ENCODE measurements around the gene CD55. TPM values are rescaled to one million over a fixed set of nuclear protein-coding genes. Genes with fewer than 3 reads are reported as not detected.

The CD55 gene
- total RNA-seq, 1 donor from 2014 or later: 73.1 TPM

- no peak for DNase-seq (ENCODE audit: low spot score in 2 of 2)
- no peaks in the 10 kb centered on the region for H3K27me3 ChIP-seq
- no peaks in the 10 kb centered on the region for H3K9me3 ChIP-seq
- H3K4me1 ChIP-seq: peaks cover 6 to 28% of the 10 kb centered on the region in 2 donors
- H3K27ac ChIP-seq: no peak overlapping the region
- intact Hi-C loops (cut with DNase I): no loop called here
- TF ChIP-seq CTCF (IDR thresholded peaks at IDR 0.05): no peak
- no peak overlapping the region for H3K4me3 ChIP-seq
- no peaks in the 10 kb centered on the region for H3K36me3 ChIP-seq
These were observed 40.8 kb upstream of the CD55 start for GRCh38 chr1:207280706-207281105.

DNA sequence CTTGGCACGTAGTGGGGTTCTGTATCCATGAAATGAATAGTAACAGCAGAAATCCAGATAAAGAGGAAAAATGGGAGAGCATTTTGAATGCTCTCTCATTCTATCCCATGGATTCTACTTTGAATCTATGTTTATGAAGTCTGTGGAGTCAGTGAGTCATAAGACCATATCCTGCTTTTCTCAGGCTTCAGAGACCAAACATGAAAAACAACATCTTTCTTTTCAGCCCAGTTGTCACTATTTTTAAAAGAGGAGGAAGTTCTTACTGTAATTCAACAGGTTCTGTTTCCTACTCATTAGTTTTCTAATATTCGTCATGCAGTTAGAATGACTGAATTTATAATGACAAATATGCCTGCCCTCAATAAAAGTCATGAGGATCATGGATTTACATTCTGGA lies 39.4 kb upstream of the CD55 start:
- Histone ChIP-seq H3K27ac (peak overlapping the region in 1 of 2 donors; percentile 52), H3K4me3 (no peak overlapping the region), H3K36me3 (no peaks in the 10 kb centered on the region), H3K9me3 (no peaks in the 10 kb centered on the region), H3K4me1 (peaks cover 6 to 31% of the 10 kb centered on the region in 2 donors), H3K27me3 (no peaks in the 10 kb centered on the region)
- no peak for TF ChIP-seq CTCF (IDR thresholded peaks at IDR 0.05)
- DNase-seq (ENCODE audit: low spot score in 2 of 2): no peak
- intact Hi-C loops (cut with DNase I): no loop called here

- H3K36me3 ChIP-seq: no peaks in the 10 kb centered on the region
- H3K4me1 ChIP-seq: peaks cover 6 to 31% of the 10 kb centered on the region in 2 donors
- H3K4me3 ChIP-seq: no peak overlapping the region
- H3K27me3 ChIP-seq: no peaks in the 10 kb centered on the region
- H3K9me3 ChIP-seq: no peaks in the 10 kb centered on the region
- TF ChIP-seq CTCF (IDR thresholded peaks at IDR 0.05): no peak
- H3K27ac ChIP-seq: peak overlapping the region; percentile 52 to 60
- DNase-seq (ENCODE audit: low spot score in 2 of 2): no peak
- intact Hi-C loops (cut with DNase I): no loop called here
These were observed 38.7 kb upstream of the CD55 start for GRCh38 chr1:207282496-207283380.

DNA sequence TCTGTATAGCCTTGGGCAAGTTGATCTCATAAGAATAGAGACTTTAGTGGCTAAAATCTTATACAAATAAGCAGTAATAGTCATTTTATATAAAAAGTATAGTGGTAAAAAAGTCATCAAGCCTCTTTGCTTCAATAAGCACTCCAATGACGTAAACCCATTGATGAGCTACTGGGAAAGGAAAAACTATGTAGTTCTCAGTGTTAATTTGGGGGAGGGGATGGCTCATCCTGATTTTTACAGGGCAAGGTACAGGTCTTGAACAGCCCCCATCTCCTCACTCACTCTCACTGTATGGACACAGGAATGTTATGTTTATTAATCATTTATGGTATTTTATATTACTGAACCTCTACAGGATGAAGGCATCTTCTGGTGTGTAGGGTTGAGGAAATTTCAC lies 38.1 kb upstream of the CD55 start:
- intact Hi-C loops (cut with DNase I): no loop called here
- Histone ChIP-seq H3K27ac (peak overlapping the region; percentile 36 to 60), H3K4me3 (no peak overlapping the region), H3K4me1 (peaks cover 6 to 31% of the 10 kb centered on the region in 2 donors), H3K27me3 (no peaks in the 10 kb centered on the region), H3K36me3 (no peaks in the 10 kb centered on the region), H3K9me3 (no peaks in the 10 kb centered on the region)
- TF ChIP-seq CTCF (IDR thresholded peaks at IDR 0.05): no peak
- no peak for DNase-seq (ENCODE audit: low spot score in 2 of 2)

DNA sequence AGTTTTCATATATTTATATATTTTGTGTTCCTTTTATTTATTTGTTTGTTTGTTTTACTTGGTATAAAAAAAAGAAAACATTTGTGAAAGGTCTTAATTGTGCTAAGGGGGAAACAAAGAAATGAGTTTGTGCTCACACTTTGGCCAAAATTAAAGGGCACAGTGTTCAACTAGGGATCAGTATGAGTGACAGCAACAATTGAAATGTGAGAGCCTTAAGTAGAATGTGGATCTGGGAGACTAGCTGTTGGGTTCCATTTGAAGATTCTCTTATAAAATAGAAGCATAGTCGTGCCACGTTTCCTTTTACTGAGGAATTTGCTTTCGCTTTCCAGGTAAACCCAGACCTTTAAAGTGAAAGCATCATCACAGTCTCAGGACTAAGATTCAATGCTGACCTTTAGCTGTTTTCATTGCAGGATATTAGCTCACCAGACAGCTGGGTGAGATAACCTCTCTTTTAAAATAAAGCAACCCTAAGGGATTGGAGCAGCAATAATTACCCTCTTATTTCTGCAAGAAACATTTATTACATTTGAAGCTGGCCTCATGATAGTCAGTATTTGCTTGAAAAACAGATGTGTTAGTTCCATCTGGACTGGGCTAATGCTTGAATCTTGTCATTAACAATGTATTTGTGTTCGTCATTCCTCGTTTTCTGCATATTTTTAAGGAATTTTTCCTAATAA lies 37.1 kb upstream of the CD55 start:
- intact Hi-C loops (cut with DNase I): no loop called here
- no peak for DNase-seq (ENCODE audit: low spot score in 2 of 2)
- Histone ChIP-seq H3K36me3 (no peaks in the 10 kb centered on the region), H3K4me1 (peaks cover 6 to 31% of the 10 kb centered on the region in 2 donors), H3K9me3 (no peaks in the 10 kb centered on the region), H3K4me3 (no peak overlapping the region), H3K27ac (peak overlapping the region; percentile 36 to 60), H3K27me3 (no peaks in the 10 kb centered on the region)
- TF ChIP-seq CTCF (IDR thresholded peaks at IDR 0.05): no peak

All from ascending aorta (tissue), 2 donors.